ENCODE results near the gene LMNTD1.
"Not testable (repeated sequence)": the region's sequence is repeated elsewhere in the genome, so short reads cannot be mapped to it uniquely, and the experiment has no call there.

LMNTD1 gene

DNA sequence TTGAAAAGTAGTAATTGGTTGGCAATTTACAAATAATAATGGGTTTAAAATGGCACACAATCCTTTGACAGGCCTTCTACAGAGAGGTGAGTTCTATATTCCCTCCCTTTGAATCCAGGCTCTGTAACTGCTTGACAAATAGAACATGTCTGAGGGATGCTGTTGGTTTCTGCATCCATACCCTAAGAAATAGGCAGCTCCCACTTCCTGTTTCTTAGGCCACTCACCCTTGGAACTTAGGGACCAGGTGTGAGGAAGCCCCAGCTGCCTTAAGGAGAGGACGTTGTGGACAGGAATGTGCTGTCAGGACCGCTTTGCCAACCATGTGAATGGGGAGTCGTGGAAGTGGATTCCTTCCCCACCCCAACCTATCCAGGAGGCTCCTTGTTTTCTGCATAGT is 59.4 kb downstream of the LMNTD1 start:
- no peaks in the 10 kb centered on the region for H3K36me3 ChIP-seq (ENCODE audit: insufficient read depth, insufficient read length, low read length)
- H3K9ac ChIP-seq (ENCODE audit: insufficient read length, low read depth), result no peak overlapping the region
- H3K4me3 ChIP-seq (ENCODE audit: insufficient read length, low read depth), result no peak overlapping the region
- H3K4me1 ChIP-seq (ENCODE audit: insufficient read depth, insufficient read length), result no peaks in the 10 kb centered on the region
- DNase-seq (ENCODE audit: low read depth, low spot score), result no peak
- TF ChIP-seq ZNF274 (IDR thresholded peaks at IDR 0.05; ENCODE audit: low read depth, low read length) (no peak), SUZ12 (IDR thresholded peaks at IDR 0.05; ENCODE audit: extremely low read depth, insufficient read depth, insufficient read length) (no peak), YY1 (IDR thresholded peaks at IDR 0.05; ENCODE audit: insufficient read depth, insufficient read length) (no peak)
- peaks cover 47% of the 10 kb centered on the region for H3K9me3 ChIP-seq (ENCODE audit: insufficient read depth, low read length)
- peaks cover 4% of the 10 kb centered on the region for H3K27me3 ChIP-seq (ENCODE audit: insufficient read depth, insufficient read length)

DNA sequence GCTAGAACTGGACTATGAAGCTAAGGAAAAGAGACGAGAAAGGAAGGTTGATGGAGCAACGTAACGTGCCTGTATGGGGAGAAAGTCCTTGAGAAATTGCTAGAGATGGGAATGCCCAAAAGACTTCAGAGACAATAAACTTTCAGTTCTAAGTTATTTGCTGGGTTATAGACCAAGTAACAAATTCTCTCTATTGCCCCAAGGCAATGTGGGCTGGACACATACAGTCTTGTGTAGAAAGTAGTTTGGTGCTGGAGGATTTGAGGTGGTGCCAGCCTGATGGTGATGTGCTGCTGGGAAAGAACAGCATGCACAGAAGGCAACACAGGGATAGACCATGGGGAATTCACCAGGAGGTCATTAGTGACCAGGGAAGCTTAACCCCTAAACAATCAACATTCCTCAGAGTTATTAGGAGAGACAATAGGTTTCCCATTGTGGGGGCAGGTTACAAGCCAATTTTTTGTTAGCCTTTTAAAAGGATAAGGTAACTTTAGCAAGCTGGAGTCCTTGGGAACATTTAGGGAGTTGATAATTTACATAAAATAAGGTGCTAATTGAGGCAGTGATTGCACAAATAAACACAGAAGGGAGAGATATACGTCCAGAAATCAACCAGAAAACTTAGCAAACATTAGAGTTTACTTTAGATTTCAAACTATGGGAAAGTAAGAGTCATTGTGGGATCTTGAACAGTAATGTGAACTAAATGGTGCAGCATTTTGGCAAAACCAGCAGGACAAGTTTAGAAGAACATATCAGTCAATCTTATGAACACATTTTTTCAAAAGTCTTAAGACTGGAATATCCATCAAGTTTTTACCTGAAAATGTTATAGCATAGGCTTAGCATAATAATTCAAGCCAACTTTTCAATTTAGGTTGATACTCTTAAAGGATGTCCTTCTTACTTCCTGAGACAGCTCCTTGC is 61.4 kb downstream of the LMNTD1 start:
- Histone ChIP-seq H3K4me3 (ENCODE audit: insufficient read length, low read depth) (no peak overlapping the region), H3K4me1 (ENCODE audit: insufficient read depth, insufficient read length) (no peaks in the 10 kb centered on the region), H3K9me3 (ENCODE audit: insufficient read depth, low read length) (peaks cover 27% of the 10 kb centered on the region), H3K9ac (ENCODE audit: insufficient read length, low read depth) (no peak overlapping the region), H3K36me3 (ENCODE audit: insufficient read depth, insufficient read length, low read length) (no peaks in the 10 kb centered on the region), H3K27me3 (ENCODE audit: insufficient read depth, insufficient read length) (peaks cover 4% of the 10 kb centered on the region)
- peak; percentile 82 for DNase-seq (ENCODE audit: low read depth, low spot score)
- TF ChIP-seq ZNF274 (IDR thresholded peaks at IDR 0.05; ENCODE audit: low read depth, low read length) (no peak), YY1 (IDR thresholded peaks at IDR 0.05; ENCODE audit: insufficient read depth, insufficient read length) (no peak), SUZ12 (IDR thresholded peaks at IDR 0.05; ENCODE audit: extremely low read depth, insufficient read depth, insufficient read length) (no peak)

DNA sequence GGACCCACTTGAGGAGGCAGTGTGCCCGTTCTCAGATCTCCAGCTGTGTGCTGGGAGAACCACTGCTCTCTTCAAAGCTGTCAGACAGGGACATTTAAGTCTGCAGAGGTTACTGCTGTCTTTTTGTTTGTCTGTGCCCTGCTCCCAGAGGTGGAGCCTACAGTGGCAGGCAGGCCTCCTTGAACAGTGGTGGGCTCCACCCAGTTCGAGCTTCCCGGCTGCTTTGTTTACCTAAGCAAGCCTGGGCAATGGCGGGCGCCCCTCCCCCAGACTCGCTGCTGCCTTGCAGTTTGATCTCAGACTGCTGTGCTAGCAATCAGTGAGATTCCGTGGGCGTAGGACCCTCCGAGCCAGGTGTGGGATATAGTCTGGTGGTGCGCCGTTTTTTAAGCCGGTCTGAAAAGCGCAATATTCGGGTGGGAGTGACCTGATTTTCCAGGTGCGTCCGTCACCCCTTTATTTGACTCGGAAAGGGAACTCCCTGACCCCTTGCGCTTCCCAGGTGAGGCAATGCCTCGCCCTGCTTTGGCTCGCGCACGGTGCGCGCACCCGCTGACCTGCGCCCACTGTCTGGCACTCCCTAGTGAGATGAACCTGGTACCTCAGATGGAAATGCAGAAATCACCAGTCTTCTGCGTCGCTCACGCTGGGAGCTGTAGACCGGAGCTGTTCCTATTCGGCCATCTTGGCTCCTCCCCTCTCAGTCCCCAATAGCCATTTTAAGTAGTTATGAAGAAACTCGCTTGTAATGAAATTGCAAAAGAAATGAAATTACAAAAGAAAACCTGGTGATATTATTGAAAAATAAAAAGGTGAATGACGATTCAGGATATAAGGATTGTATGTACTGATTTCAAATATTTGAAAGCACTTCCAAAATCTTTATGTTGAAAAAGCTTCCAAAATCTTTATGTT is 63.9 kb downstream of the LMNTD1 start:
- peak overlapping the region; percentile 34 for H3K4me3 ChIP-seq (ENCODE audit: insufficient read length, low read depth)
- peak; percentile 55 for TF ChIP-seq YY1 (IDR thresholded peaks at IDR 0.05; ENCODE audit: insufficient read depth, insufficient read length)
- H3K36me3 ChIP-seq (ENCODE audit: insufficient read depth, insufficient read length, low read length); H3K4me1 ChIP-seq (ENCODE audit: insufficient read depth, insufficient read length); H3K27me3 ChIP-seq (ENCODE audit: insufficient read depth, insufficient read length): not testable (repeated sequence)
- peak overlapping the region; percentile 16 for H3K9ac ChIP-seq (ENCODE audit: insufficient read length, low read depth)
- DNase-seq (ENCODE audit: low read depth, low spot score), result peak; percentile 74
- peaks cover 27% of the 10 kb centered on the region for H3K9me3 ChIP-seq (ENCODE audit: insufficient read depth, low read length)

DNA sequence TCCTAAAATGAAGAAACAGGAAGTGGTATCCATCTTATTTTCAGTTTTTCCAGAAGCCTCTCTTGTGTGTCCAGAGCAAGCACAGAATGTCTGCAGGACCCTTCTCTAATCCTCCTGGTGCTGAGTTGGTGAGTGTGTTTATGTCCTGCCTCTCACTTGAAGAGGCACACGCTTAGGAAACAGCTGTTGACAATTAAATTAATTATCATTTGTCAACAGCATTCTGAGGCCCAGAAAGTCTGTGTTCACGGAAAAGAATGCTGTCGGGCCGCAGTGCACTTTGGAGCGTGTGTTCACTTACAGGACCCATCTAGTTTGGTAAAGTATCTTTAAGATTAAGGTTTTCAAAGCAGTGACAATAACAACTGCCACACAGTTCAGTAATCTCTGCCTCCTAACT is 70.5 kb downstream of the LMNTD1 start:
- no peak for DNase-seq (ENCODE audit: low read depth, low spot score)
- H3K9me3 ChIP-seq (ENCODE audit: insufficient read depth, low read length), result peaks cover 3% of the 10 kb centered on the region; the same call in 1 of the 2 replicates
- H3K27me3 ChIP-seq (ENCODE audit: insufficient read depth, insufficient read length), result no peaks in the 10 kb centered on the region
- no peaks in the 10 kb centered on the region for H3K36me3 ChIP-seq (ENCODE audit: insufficient read depth, insufficient read length, low read length)
- H3K9ac ChIP-seq (ENCODE audit: insufficient read length, low read depth), result no peak overlapping the region
- H3K4me1 ChIP-seq (ENCODE audit: insufficient read depth, insufficient read length), result no peaks in the 10 kb centered on the region
- TF ChIP-seq ZNF274 (IDR thresholded peaks at IDR 0.05; ENCODE audit: low read depth, low read length) (no peak), SUZ12 (IDR thresholded peaks at IDR 0.05; ENCODE audit: extremely low read depth, insufficient read depth, insufficient read length) (no peak), YY1 (IDR thresholded peaks at IDR 0.05; ENCODE audit: insufficient read depth, insufficient read length) (no peak)
- no peak overlapping the region for H3K4me3 ChIP-seq (ENCODE audit: insufficient read length, low read depth)

DNA sequence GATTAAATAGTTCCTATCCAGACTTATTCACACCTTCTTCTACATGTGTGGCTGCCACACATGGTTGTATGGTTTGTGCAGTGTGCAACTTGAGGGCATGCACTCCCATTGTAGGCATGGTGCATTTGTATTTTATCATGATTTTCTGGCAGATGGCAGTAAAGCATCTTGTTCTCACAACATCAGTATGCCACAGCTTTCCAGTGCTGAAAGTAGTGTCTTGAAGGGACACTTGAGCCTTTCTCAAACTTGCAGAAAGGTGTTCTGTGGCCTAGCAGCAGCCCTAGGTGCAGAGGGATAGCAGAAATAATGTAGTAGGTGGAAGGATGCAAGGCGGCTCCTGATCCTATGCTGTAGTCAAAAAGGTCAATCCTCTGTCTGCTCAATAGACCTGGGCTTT is 72.9 kb downstream of the LMNTD1 start:
- H3K4me3 ChIP-seq (ENCODE audit: insufficient read length, low read depth), result no peak overlapping the region
- H3K36me3 ChIP-seq (ENCODE audit: insufficient read depth, insufficient read length, low read length), result no peaks in the 10 kb centered on the region
- H3K9me3 ChIP-seq (ENCODE audit: insufficient read depth, low read length), result peaks cover 3% of the 10 kb centered on the region; the same call in 1 of the 2 replicates
- no peaks in the 10 kb centered on the region for H3K4me1 ChIP-seq (ENCODE audit: insufficient read depth, insufficient read length)
- H3K9ac ChIP-seq (ENCODE audit: insufficient read length, low read depth), result no peak overlapping the region
- TF ChIP-seq SUZ12 (IDR thresholded peaks at IDR 0.05; ENCODE audit: extremely low read depth, insufficient read depth, insufficient read length) (no peak), YY1 (IDR thresholded peaks at IDR 0.05; ENCODE audit: insufficient read depth, insufficient read length) (no peak), ZNF274 (IDR thresholded peaks at IDR 0.05; ENCODE audit: low read depth, low read length) (no peak)
- DNase-seq (ENCODE audit: low read depth, low spot score), result no peak
- H3K27me3 ChIP-seq (ENCODE audit: insufficient read depth, insufficient read length), result no peaks in the 10 kb centered on the region

DNA sequence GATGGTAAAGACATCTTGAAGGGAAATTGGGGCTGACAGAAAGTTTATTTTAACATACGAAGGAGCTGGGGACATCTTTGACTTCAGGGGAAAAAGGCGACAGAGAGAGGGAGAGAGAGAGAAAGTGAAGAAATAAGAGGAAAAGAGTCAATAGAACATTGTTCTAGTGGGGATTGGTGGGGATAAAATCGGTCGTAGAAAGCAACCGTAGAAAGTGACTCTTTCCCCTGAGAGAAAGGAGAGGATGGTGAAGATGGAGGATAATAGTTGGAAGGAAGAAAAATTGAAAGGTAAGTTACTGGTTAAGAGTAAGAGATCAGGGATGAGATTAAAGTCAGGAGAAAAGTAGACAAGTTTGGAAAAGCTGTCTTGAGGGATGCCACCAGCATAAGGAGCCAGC is 75.9 kb downstream of the LMNTD1 start:
- Histone ChIP-seq H3K9me3 (ENCODE audit: insufficient read depth, low read length) (no peaks in the 10 kb centered on the region), H3K9ac (ENCODE audit: insufficient read length, low read depth) (no peak overlapping the region), H3K36me3 (ENCODE audit: insufficient read depth, insufficient read length, low read length) (no peaks in the 10 kb centered on the region), H3K4me1 (ENCODE audit: insufficient read depth, insufficient read length) (no peaks in the 10 kb centered on the region), H3K4me3 (ENCODE audit: insufficient read length, low read depth) (no peak overlapping the region), H3K27me3 (ENCODE audit: insufficient read depth, insufficient read length) (no peaks in the 10 kb centered on the region)
- TF ChIP-seq ZNF274 (IDR thresholded peaks at IDR 0.05; ENCODE audit: low read depth, low read length), result no peak
- TF ChIP-seq YY1 (IDR thresholded peaks at IDR 0.05; ENCODE audit: insufficient read depth, insufficient read length), result no peak
- TF ChIP-seq SUZ12 (IDR thresholded peaks at IDR 0.05; ENCODE audit: extremely low read depth, insufficient read depth, insufficient read length), result no peak
- no peak for DNase-seq (ENCODE audit: low read depth, low spot score)

DNA sequence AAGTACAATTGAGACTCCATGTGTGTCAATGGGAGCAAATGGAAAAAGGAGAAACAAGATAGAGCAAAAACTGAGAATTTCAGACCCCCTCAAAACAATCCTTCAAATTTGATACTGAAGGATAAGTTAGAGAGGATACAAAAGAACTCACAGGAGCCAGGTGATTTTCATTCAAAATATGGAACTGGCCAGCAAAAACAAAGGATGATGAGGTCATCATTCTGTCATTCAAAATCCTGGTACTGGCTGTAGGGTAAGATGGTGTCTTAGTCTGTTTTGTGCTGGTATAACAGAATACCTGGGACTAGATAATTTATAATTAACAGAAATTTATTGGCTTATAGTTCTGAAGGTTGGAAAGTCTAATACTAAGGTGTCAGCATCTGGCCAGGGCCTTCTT is 80.6 kb downstream of the LMNTD1 start:
- Histone ChIP-seq H3K36me3 (ENCODE audit: insufficient read depth, insufficient read length, low read length) (no peaks in the 10 kb centered on the region), H3K9me3 (ENCODE audit: insufficient read depth, low read length) (no peaks in the 10 kb centered on the region), H3K9ac (ENCODE audit: insufficient read length, low read depth) (no peak overlapping the region), H3K4me3 (ENCODE audit: insufficient read length, low read depth) (no peak overlapping the region), H3K4me1 (ENCODE audit: insufficient read depth, insufficient read length) (no peaks in the 10 kb centered on the region), H3K27me3 (ENCODE audit: insufficient read depth, insufficient read length) (no peaks in the 10 kb centered on the region)
- no peak for TF ChIP-seq ZNF274 (IDR thresholded peaks at IDR 0.05; ENCODE audit: low read depth, low read length)
- no peak for TF ChIP-seq YY1 (IDR thresholded peaks at IDR 0.05; ENCODE audit: insufficient read depth, insufficient read length)
- TF ChIP-seq SUZ12 (IDR thresholded peaks at IDR 0.05; ENCODE audit: extremely low read depth, insufficient read depth, insufficient read length), result no peak
- no peak for DNase-seq (ENCODE audit: low read depth, low spot score)
